ENCODE results near the gene GARIN3. TPM values are rescaled to one million over a fixed set of nuclear protein-coding genes. Genes with fewer than 3 reads are reported as not detected.
"Not testable (repeated sequence)": the region's sequence is repeated elsewhere in the genome, so short reads cannot be mapped to it uniquely, and the experiment has no call there.

The GARIN3 gene
- not detected for total RNA-seq
- polyA plus RNA-seq (ENCODE audit: insufficient read length in 2 of 2), result not detected
- long read RNA-seq, donor 1, result 0 reads
- long read RNA-seq, donor 2, result 0 reads
- long read RNA-seq, donor 3, result 0 reads
- long read RNA-seq, donor 4, result 0 reads

GRCh38 chr5:157166214-157167213, at the start of gene GARIN3:
Gene GARIN3 (minus strand): TSS chr5:157166264. CDS start chr5:157166168, 96 bp downstream.
- Histone ChIP-seq H3K4me3 (ENCODE audit: low read depth, low read length) (no peak within 1 kb of the TSS), H3K36me3 (ENCODE audit: control insufficient read depth, insufficient read depth, low read length) (no peaks in the 10 kb centered on the region), H3K9me3 (ENCODE audit: control insufficient read depth, insufficient read depth, low read length) (no peaks in the 10 kb centered on the region), H3K4me1 (ENCODE audit: control insufficient read depth, insufficient read depth, low read length) (no peaks in the 10 kb centered on the region), H3K27me3 (ENCODE audit: control insufficient read depth, insufficient read depth, low read length) (no peaks in the 10 kb centered on the region), H3K27ac (ENCODE audit: low read depth, low read length) (no peak within 1 kb of the TSS)
- 56% methylated on average over 2 of the region's 7 CpGs for WGBS (ENCODE audit: insufficient coverage)
- no peak for DNase-seq (ENCODE audit: low read depth in 4 of 6, low spot score in 6 of 6)

- Histone ChIP-seq H3K27me3 (ENCODE audit: control insufficient read depth, insufficient read depth, low read length) (no peaks in the 10 kb centered on the region), H3K27ac (ENCODE audit: low read depth, low read length) (no peak overlapping the region), H3K4me1 (ENCODE audit: control insufficient read depth, insufficient read depth, low read length) (no peaks in the 10 kb centered on the region), H3K36me3 (ENCODE audit: control insufficient read depth, insufficient read depth, low read length) (no peaks in the 10 kb centered on the region), H3K4me3 (ENCODE audit: low read depth, low read length) (no peak overlapping the region), H3K9me3 (ENCODE audit: control insufficient read depth, insufficient read depth, low read length) (no peaks in the 10 kb centered on the region)
- DNase-seq (ENCODE audit: low read depth in 4 of 6, low spot score in 6 of 6), result no peak
- WGBS (ENCODE audit: insufficient coverage), result 25% methylated on average over 1 of the region's 5 CpGs
Measured at GRCh38 chr5:157215514-157216167, 49.6 kb upstream of the GARIN3 start.

- Histone ChIP-seq H3K4me1 (ENCODE audit: control insufficient read depth, insufficient read depth, low read length) (no peaks in the 10 kb centered on the region), H3K36me3 (ENCODE audit: control insufficient read depth, insufficient read depth, low read length) (no peaks in the 10 kb centered on the region), H3K9me3 (ENCODE audit: control insufficient read depth, insufficient read depth, low read length) (no peaks in the 10 kb centered on the region), H3K4me3 (ENCODE audit: low read depth, low read length) (no peak overlapping the region), H3K27ac (ENCODE audit: low read depth, low read length) (no peak overlapping the region), H3K27me3 (ENCODE audit: control insufficient read depth, insufficient read depth, low read length) (no peaks in the 10 kb centered on the region)
- DNase-seq (ENCODE audit: low read depth in 4 of 6, low spot score in 6 of 6), result no peak
- WGBS (ENCODE audit: insufficient coverage), result 95% methylated on average over 4 of the region's 10 CpGs
Measured at GRCh38 chr5:157214861-157215513, 48.9 kb upstream of the GARIN3 start.

GRCh38 chr5:157214415-157214814, 48.4 kb upstream of the GARIN3 start:
- H3K27ac ChIP-seq (ENCODE audit: low read depth, low read length), result no peak overlapping the region
- no peak for DNase-seq (ENCODE audit: low read depth in 4 of 6, low spot score in 6 of 6)

GRCh38 chr5:157213527-157214243, 47.6 kb upstream of the GARIN3 start:
- H3K9me3 ChIP-seq (ENCODE audit: control insufficient read depth, insufficient read depth, low read length), result no peaks in the 10 kb centered on the region
- H3K27me3 ChIP-seq (ENCODE audit: control insufficient read depth, insufficient read depth, low read length), result no peaks in the 10 kb centered on the region
- no peak overlapping the region for H3K4me3 ChIP-seq (ENCODE audit: low read depth, low read length)
- 62% methylated on average over 2 of the region's 7 CpGs for WGBS (ENCODE audit: insufficient coverage)
- no peaks in the 10 kb centered on the region for H3K36me3 ChIP-seq (ENCODE audit: control insufficient read depth, insufficient read depth, low read length)
- DNase-seq (ENCODE audit: low read depth in 4 of 6, low spot score in 6 of 6), result no peak
- no peak overlapping the region for H3K27ac ChIP-seq (ENCODE audit: low read depth, low read length)
- no peaks in the 10 kb centered on the region for H3K4me1 ChIP-seq (ENCODE audit: control insufficient read depth, insufficient read depth, low read length)

More at GRCh38 chr5:157214415-157214814, 48.4 kb upstream of the GARIN3 start:
- Histone ChIP-seq H3K4me3 (ENCODE audit: low read depth, low read length) (no peak overlapping the region), H3K4me1 (ENCODE audit: control insufficient read depth, insufficient read depth, low read length) (no peaks in the 10 kb centered on the region), H3K9me3 (ENCODE audit: control insufficient read depth, insufficient read depth, low read length) (no peaks in the 10 kb centered on the region), H3K36me3 (ENCODE audit: control insufficient read depth, insufficient read depth, low read length) (no peaks in the 10 kb centered on the region), H3K27me3 (ENCODE audit: control insufficient read depth, insufficient read depth, low read length) (no peaks in the 10 kb centered on the region)

- 100% methylated on average over 3 of the region's 5 CpGs for WGBS (ENCODE audit: insufficient coverage)
- DNase-seq (ENCODE audit: low read depth in 4 of 6, low spot score in 6 of 6), result no peak
Measured at GRCh38 chr5:157212307-157212706, 46.2 kb upstream of the GARIN3 start.

GRCh38 chr5:157210652-157211051, 44.6 kb upstream of the GARIN3 start:
- H3K27ac ChIP-seq (ENCODE audit: low read depth, low read length); H3K4me1 ChIP-seq (ENCODE audit: control insufficient read depth, insufficient read depth, low read length); H3K9me3 ChIP-seq (ENCODE audit: control insufficient read depth, insufficient read depth, low read length); H3K27me3 ChIP-seq (ENCODE audit: control insufficient read depth, insufficient read depth, low read length); H3K36me3 ChIP-seq (ENCODE audit: control insufficient read depth, insufficient read depth, low read length); H3K4me3 ChIP-seq (ENCODE audit: low read depth, low read length); DNase-seq (ENCODE audit: low read depth in 4 of 6, low spot score in 6 of 6): not testable (repeated sequence)
- WGBS (ENCODE audit: insufficient coverage), result no CpG with 5 or more reads among the region's 1 CpG

More at GRCh38 chr5:157212307-157212706, 46.2 kb upstream of the GARIN3 start:
- no peak overlapping the region for H3K4me3 ChIP-seq (ENCODE audit: low read depth, low read length)
- H3K36me3 ChIP-seq (ENCODE audit: control insufficient read depth, insufficient read depth, low read length), result no peaks in the 10 kb centered on the region
- H3K27me3 ChIP-seq (ENCODE audit: control insufficient read depth, insufficient read depth, low read length), result no peaks in the 10 kb centered on the region
- no peaks in the 10 kb centered on the region for H3K4me1 ChIP-seq (ENCODE audit: control insufficient read depth, insufficient read depth, low read length)
- no peaks in the 10 kb centered on the region for H3K9me3 ChIP-seq (ENCODE audit: control insufficient read depth, insufficient read depth, low read length)
- H3K27ac ChIP-seq (ENCODE audit: low read depth, low read length), result no peak overlapping the region

GRCh38 chr5:157205708-157206107, 39.6 kb upstream of the GARIN3 start:
- no peaks in the 10 kb centered on the region for H3K9me3 ChIP-seq (ENCODE audit: control insufficient read depth, insufficient read depth, low read length)
- no peak overlapping the region for H3K27ac ChIP-seq (ENCODE audit: low read depth, low read length)
- WGBS (ENCODE audit: insufficient coverage), result 100% methylated on average over 1 of the region's 6 CpGs
- H3K27me3 ChIP-seq (ENCODE audit: control insufficient read depth, insufficient read depth, low read length), result no peaks in the 10 kb centered on the region
- H3K4me3 ChIP-seq (ENCODE audit: low read depth, low read length), result no peak overlapping the region
- DNase-seq (ENCODE audit: low read depth in 4 of 6, low spot score in 6 of 6), result no peak
- H3K36me3 ChIP-seq (ENCODE audit: control insufficient read depth, insufficient read depth, low read length), result no peaks in the 10 kb centered on the region
- no peaks in the 10 kb centered on the region for H3K4me1 ChIP-seq (ENCODE audit: control insufficient read depth, insufficient read depth, low read length)

- Histone ChIP-seq H3K27ac (ENCODE audit: low read depth, low read length) (no peak overlapping the region), H3K9me3 (ENCODE audit: control insufficient read depth, insufficient read depth, low read length) (no peaks in the 10 kb centered on the region), H3K36me3 (ENCODE audit: control insufficient read depth, insufficient read depth, low read length) (no peaks in the 10 kb centered on the region), H3K4me3 (ENCODE audit: low read depth, low read length) (no peak overlapping the region), H3K4me1 (ENCODE audit: control insufficient read depth, insufficient read depth, low read length) (no peaks in the 10 kb centered on the region), H3K27me3 (ENCODE audit: control insufficient read depth, insufficient read depth, low read length) (no peaks in the 10 kb centered on the region)
- DNase-seq (ENCODE audit: low read depth in 4 of 6, low spot score in 6 of 6), result no peak
- WGBS (ENCODE audit: insufficient coverage), result no CpG with 5 or more reads among the region's 4 CpGs
Measured at GRCh38 chr5:157204765-157205164, 38.7 kb upstream of the GARIN3 start.
